Right lobe of liver (tissue), 6 donors: ENCODE measurements around the gene ROBO2. TPM values are rescaled to one million over a fixed set of nuclear protein-coding genes. Genes with fewer than 3 reads are reported as not detected.

Experiments used
- ATAC-seq, 4 donors: fragments of 200-7000 bp; cut with Tn5 transposase; one replicate each; pipeline ENCODE4 v1.9.1; 2020; ENCODE audit warnings: mild to moderate bottlenecking in 4 of 4, moderate library complexity in 4 of 4
- DNase-seq, 3 donors: peaks; one replicate each; pipeline ENCODE4 v3.0.0-alpha.2; 2020
- H3K27ac ChIP-seq, 3 donors: fragments of 200-600 bp; one replicate each; pipeline ENCODE4 v1.8.0; 2022
- H3K27me3 ChIP-seq, 2 donors: fragments of 200-600 bp; one replicate each; pipeline ENCODE4 v1.8.0; 2022
- H3K36me3 ChIP-seq, 4 donors: fragments of 200-600 bp; sonication (generic) in 1 of 4; one replicate each; pipeline versions ENCODE4 v1.5.1 to v1.8.0; 2017 to 2022; ENCODE audit warnings: control low read depth in 1 of 4
- H3K4me1 ChIP-seq, 4 donors: fragments of 200-600 bp; sonication (generic) in 1 of 4; one replicate each; pipeline versions ENCODE4 v1.5.1 to v1.8.0; 2017 to 2022; ENCODE audit warnings: control low read depth in 1 of 4
- H3K4me3 ChIP-seq, 3 donors: fragments of 200-600 bp; one replicate each; pipeline ENCODE4 v1.8.0; 2022
- H3K9me3 ChIP-seq, 4 donors: fragments of 200-600 bp; sonication (generic) in 1 of 4; one replicate each; pipeline versions ENCODE4 v1.5.1 to v1.8.0; 2017 to 2022; ENCODE audit warnings: control low read depth in 1 of 4
- CTCF ChIP-seq, 4 donors: fragments of 200-600 bp in 3 of 4; fragments of 450-650 bp in 1 of 4; IDR thresholded peaks; one replicate each; pipeline versions ENCODE4 v1.5.1 to v1.8.0; 2016 to 2022; ENCODE audit warnings: antibody characterized with exemption in 4 of 4, mild to moderate bottlenecking in 2 of 4
- POLR2A ChIP-seq: fragments of 450-650 bp; IDR thresholded peaks from one replicate; pipeline ENCODE4 v1.6.1; 2017; ENCODE audit warnings: antibody characterized with exemption, mild to moderate bottlenecking
- WGBS: methylation state at CpG from one replicate; pipeline ENCODE4 v1.1.6; 2018; ENCODE audit warnings: low coverage, low lambda C conversion rate; ENCODE audit not compliant: insufficient coverage; ENCODE audit errors: missing lambda C conversion rate; 5-methylcytosine and 5-hydroxymethylcytosine counted together
- intact Hi-C, 2 donors: fragments of 100-400 bp; cut with DNase I; formaldehyde crosslinking; loops; one replicate each; pipeline versions ENCODE4 v1.11.2 to v1.14.1; 2022
- total RNA-seq, 6 experiments: library from RNA; depleted of rRNA in 2 of 6; stranded (reverse); fragments of >200 nt in 2 of 6; fragmentation: NEBNext Ultra II Directional in 3 of 6; extraction: Animal tissue kit (Norgen Biotek cat#: 25700) in 3 of 6; gene quantifications; one replicate each; pipeline versions ENCODE4 v1.1.0 to v1.2.4, GENCODE V29; 2016 to 2023
- donor health status: DM: no; HTN: yes; CAD: no.
- donor health status: DM: no; HTN: no; CAD: no.
- donor health status: DM: no; HTN: no; CAD: no.
- donor health status: DM: no; HTN: yes; CAD: no.
- donor health status: DM: no; HTN: yes; CAD: no.

Gene ROBO2
- total RNA-seq, 6 experiments from 2014 or later, result 0.07 to 1.7 (median 0.67) TPM

DNA sequence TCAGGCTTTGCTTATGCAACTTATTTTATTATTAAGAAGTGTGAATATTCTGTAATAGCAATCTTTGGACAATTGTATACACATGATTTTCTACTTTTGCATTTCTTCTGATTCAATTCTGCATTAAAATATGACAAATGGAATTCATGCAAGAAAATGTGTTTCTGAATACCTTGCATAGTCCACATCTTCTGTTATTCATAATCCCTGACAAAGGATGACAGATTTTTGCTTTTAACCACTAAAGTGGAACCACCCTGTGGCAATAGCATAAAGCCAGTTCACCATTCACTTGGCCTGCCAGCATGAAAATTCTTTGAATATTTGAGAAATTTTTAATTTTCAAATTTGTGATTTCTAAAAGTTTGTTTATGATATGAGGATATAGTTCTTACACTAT lies 397.0 kb downstream of the ROBO2 start:
- no peak for TF ChIP-seq POLR2A
- no peak for TF ChIP-seq CTCF (IDR thresholded peaks at IDR 0.05)
- Histone ChIP-seq H3K27ac (no peak overlapping the region), H3K27me3 (no peaks in the 10 kb centered on the region), H3K4me1 (no peaks in the 10 kb centered on the region), H3K9me3 (no peaks in the 10 kb centered on the region), H3K36me3 (no peaks in the 10 kb centered on the region), H3K4me3 (no peak overlapping the region)
- no peak for ATAC-seq
- intact Hi-C loops, result no loop called here
- DNase-seq, result no peak

DNA sequence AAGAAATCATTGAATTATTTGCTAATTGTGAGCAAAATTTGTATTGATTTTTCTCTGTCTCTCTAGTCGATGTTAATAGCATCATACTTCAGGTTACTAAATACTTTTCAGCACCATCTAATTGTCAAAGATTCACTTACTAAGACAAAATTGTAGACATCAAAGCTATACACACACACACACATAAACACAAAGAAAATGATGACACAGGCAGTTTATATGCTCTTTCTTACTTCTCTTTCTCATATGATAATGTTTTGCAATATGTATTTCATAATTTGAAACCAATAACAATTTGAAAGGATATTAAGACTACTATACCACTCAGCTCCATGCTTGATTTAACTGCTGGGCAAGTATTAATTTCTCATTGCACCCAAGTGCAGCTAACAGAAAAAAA lies 406.2 kb downstream of the ROBO2 start:
- 68% methylated on average over 1 of the region's 1 CpG for WGBS

DNA sequence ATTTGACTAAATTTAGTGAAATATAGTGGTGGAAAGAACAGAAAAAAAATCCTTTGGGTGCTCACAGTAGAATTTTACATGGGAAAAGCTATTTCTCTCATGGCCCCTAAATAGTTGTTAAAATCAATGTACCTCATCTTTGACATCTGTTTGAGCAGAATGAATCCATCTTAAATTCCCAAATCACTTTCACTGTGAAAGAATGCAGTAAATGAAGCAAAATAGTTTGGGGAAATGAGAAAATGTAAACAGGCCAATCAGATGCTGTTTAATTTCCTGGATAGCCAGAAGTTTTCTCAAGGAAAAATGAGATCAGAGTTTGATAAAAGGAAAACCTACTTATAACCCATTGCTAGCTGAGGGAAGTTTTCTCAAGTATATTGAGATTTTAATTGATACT lies 406.9 kb downstream of the ROBO2 start:
- intact Hi-C loops, result no loop called here
- Histone ChIP-seq H3K4me3 (no peak overlapping the region), H3K4me1 (no peaks in the 10 kb centered on the region), H3K27ac (no peak overlapping the region), H3K36me3 (no peaks in the 10 kb centered on the region), H3K9me3 (no peaks in the 10 kb centered on the region), H3K27me3 (no peaks in the 10 kb centered on the region)
- no peak for DNase-seq
- no peak for TF ChIP-seq CTCF (IDR thresholded peaks at IDR 0.05)
- TF ChIP-seq POLR2A, result no peak
- ATAC-seq, result no peak

More for the DNA sequence above, 406.2 kb downstream of the ROBO2 start:
- no peaks in the 10 kb centered on the region for H3K9me3 ChIP-seq
- intact Hi-C loops, result no loop called here
- H3K4me1 ChIP-seq, result no peaks in the 10 kb centered on the region
- TF ChIP-seq CTCF (IDR thresholded peaks at IDR 0.05) (no peak), POLR2A (no peak)
- H3K4me3 ChIP-seq, result no peak overlapping the region
- ATAC-seq (no peak), DNase-seq (no peak)
- no peaks in the 10 kb centered on the region for H3K36me3 ChIP-seq
- no peaks in the 10 kb centered on the region for H3K27me3 ChIP-seq
- H3K27ac ChIP-seq, result no peak overlapping the region

GRCh38 chr3:77449459-77450350 lies 409.8 kb downstream of the ROBO2 start:
- no peaks in the 10 kb centered on the region for H3K9me3 ChIP-seq
- intact Hi-C loops, result no loop called here
- no peak for TF ChIP-seq CTCF (IDR thresholded peaks at IDR 0.05)
- no peak for TF ChIP-seq POLR2A
- no peak overlapping the region for H3K27ac ChIP-seq
- H3K4me1 ChIP-seq, result no peaks in the 10 kb centered on the region
- no peak overlapping the region for H3K4me3 ChIP-seq
- DNase-seq, result no peak
- WGBS, result 61% methylated on average over 5 of the region's 6 CpGs
- H3K27me3 ChIP-seq, result no peaks in the 10 kb centered on the region
- H3K36me3 ChIP-seq, result no peaks in the 10 kb centered on the region
- ATAC-seq, result no peak
